K562 (cell line): ENCODE results near the gene ZC3H12A. TPM values are rescaled to one million over a fixed set of nuclear protein-coding genes. Genes with fewer than 3 reads are reported as not detected.

Source experiments
- CHD4 ChIP-seq: fragments of 200-600 bp; sonication (generic); IDR thresholded peaks from 3 replicates; pipeline ENCODE4 v1.6.1; 2012; ENCODE audit warnings: low read depth, mild to moderate bottlenecking, mixed read lengths, low read length, inconsistent platforms; ENCODE audit not compliant: insufficient read depth, insufficient replicate concordance, poor library complexity, severe bottlenecking
- ELF2 ChIP-seq: fragments of 250-450 bp; sonication (Bioruptor Pico); IDR thresholded peaks from 2 replicates; pipeline ENCODE4 v1.5.0; 2021; ENCODE audit warnings: mild to moderate bottlenecking
- ERF ChIP-seq: fragments of 450-650 bp; formaldehyde crosslinking; IDR thresholded peaks from 2 replicates; pipeline ENCODE4 v1.4.0; 2020; ENCODE audit warnings: mild to moderate bottlenecking, mixed read lengths
- EZH2 ChIP-seq: IDR thresholded peaks from 2 replicates; pipeline ENCODE4 v1.6.1; 2012; ENCODE audit warnings: low read depth, mild to moderate bottlenecking, inconsistent platforms, low read length, borderline replicate concordance
- GABPA ChIP-seq: fragments of 200-800 bp; sonication (Bioruptor generic); conservative IDR thresholded peaks from 2 replicates; pipeline ENCODE4 v1.6.1; 2016; ENCODE audit warnings: low read depth, missing genetic modification characterization, missing compliant biosample characterization
- GATA2 ChIP-seq: sonication (generic); formaldehyde crosslinking; IDR thresholded peaks from 2 replicates; pipeline ENCODE4 v1.4.0; 2020; ENCODE audit warnings: mild to moderate bottlenecking, missing genetic modification reagents
- GATAD2B ChIP-seq: fragments of 450-650 bp; IDR thresholded peaks from 2 replicates; pipeline ENCODE4 v1.6.1; 2017; ENCODE audit warnings: mild to moderate bottlenecking, borderline replicate concordance
- GTF2A2 ChIP-seq: IDR thresholded peaks from 2 replicates; pipeline ENCODE4 v1.6.1; 2016; ENCODE audit warnings: mild to moderate bottlenecking, missing genetic modification characterization, missing compliant biosample characterization
- JUNB ChIP-seq: fragments of 450-650 bp; formaldehyde crosslinking; conservative IDR thresholded peaks from 2 replicates; pipeline ENCODE4 v1.4.0; 2020; ENCODE audit warnings: mild to moderate bottlenecking
- NFYB ChIP-seq: IDR thresholded peaks from 2 replicates; pipeline ENCODE4 v1.6.1; 2011; ENCODE audit warnings: mild to moderate bottlenecking, moderate library complexity; ENCODE audit not compliant: insufficient read length; ENCODE audit errors: extremely low read depth
- RBM25 ChIP-seq: fragments of 200-400 bp; formaldehyde crosslinking; IDR thresholded peaks from 2 replicates; pipeline ENCODE4 v1.6.1; 2018; ENCODE audit warnings: low read length, low read depth, moderate library complexity; ENCODE audit not compliant: severe bottlenecking
- YY1 ChIP-seq, 3 experiments: IDR thresholded peaks; 2 replicates each; pipeline ENCODE4 v1.6.1; 2011; ENCODE audit warnings: low read length in 2 of 3, mild to moderate bottlenecking in 2 of 3, moderate library complexity in 2 of 3, borderline replicate concordance in 1 of 3, control low read depth in 1 of 3, low read depth in 1 of 3; ENCODE audit not compliant: insufficient read depth in 3 of 3, insufficient replicate concordance in 2 of 3, control insufficient read depth in 1 of 3, insufficient read length in 1 of 3; ENCODE audit errors: extremely low read depth in 1 of 3
- ZNF140 ChIP-seq: fragments of 250-450 bp; sonication (Bioruptor Pico); IDR thresholded peaks from 2 replicates; pipeline ENCODE4 v1.8.0; 2021; ENCODE audit warnings: moderate library complexity, mild to moderate bottlenecking, inconsistent platforms
- ZNF165 ChIP-seq: fragments of 250-450 bp; sonication (Bioruptor Pico); IDR thresholded peaks from 2 replicates; pipeline ENCODE4 v1.4.0; 2020; ENCODE audit warnings: borderline replicate concordance
- ZNF217 ChIP-seq: sonication (generic); formaldehyde crosslinking; IDR thresholded peaks from 2 replicates; pipeline ENCODE4 v1.8.0; 2022; ENCODE audit warnings: mild to moderate bottlenecking, missing genetic modification reagents
- ZNF263 ChIP-seq: sonication (generic); formaldehyde crosslinking; IDR thresholded peaks from 2 replicates; pipeline ENCODE4 v1.8.0; 2022; ENCODE audit warnings: mild to moderate bottlenecking, missing genetic modification reagents, borderline replicate concordance
- ZNF695 ChIP-seq: fragments of 450-650 bp; formaldehyde crosslinking; IDR thresholded peaks from 2 replicates; pipeline ENCODE4 v1.4.0; 2020; ENCODE audit warnings: mild to moderate bottlenecking, moderate library complexity
- ZNF76 ChIP-seq: fragments of 250-450 bp; sonication (Bioruptor Pico); IDR thresholded peaks from 2 replicates; pipeline ENCODE4 v1.4.0; 2020; ENCODE audit warnings: mild to moderate bottlenecking, moderate library complexity, borderline replicate concordance
- ZNF778 ChIP-seq: fragments of 450-650 bp; formaldehyde crosslinking; IDR thresholded peaks from 2 replicates; pipeline ENCODE4 v1.4.0; 2020; ENCODE audit warnings: mild to moderate bottlenecking, moderate library complexity
- polyA plus RNA-seq, 8 experiments: library from polyadenylated mRNA; depleted of rRNA in 4 of 8; stranded (reverse) in 5 of 8; unstranded in 3 of 8; fragments of >200 nt; fragmentation: Nextera tagmentation in 2 of 8; fragmentation: Illumina TruSeq in 1 of 8; extraction: Ambion mirVana in 2 of 8; extraction: Trizol in 1 of 8; gene quantifications; 2 replicates each; pipeline versions ENCODE4 v1.2.1 to v1.2.3, GENCODE V29; 2011 to 2014; ENCODE audit warnings: inconsistent platforms in 1 of 8, missing spikeins in 1 of 8
- total RNA-seq, 7 experiments: library from RNA; depleted of rRNA in 6 of 7; stranded (reverse); fragments of >200 nt in 6 of 7; fragmentation: Illumina TruSeq in 2 of 7; extraction: Trizol in 2 of 7; gene quantifications; 2 replicates each; pipeline versions ENCODE4 v1.2.1 to v1.2.3, GENCODE V29; 2011 to 2021; ENCODE audit warnings: low replicate concordance in 1 of 7
- TF ChIP-seq, protein P1 (sequence below): fragments of 250-450 bp; sonication (Bioruptor Pico); IDR thresholded peaks from 2 replicates; pipeline ENCODE4 v1.8.0; 2021; ENCODE audit warnings: moderate library complexity, mild to moderate bottlenecking, inconsistent platforms
- TF ChIP-seq, protein P2 (sequence below), 3 experiments: IDR thresholded peaks in 2 of 3; conservative IDR thresholded peaks in 1 of 3; 2 replicates each; pipeline ENCODE4 v1.5.1; 2011 to 2012; ENCODE audit warnings: low read length in 3 of 3, mild to moderate bottlenecking in 3 of 3, control low read depth in 2 of 3, improper control_type of control experiment in 1 of 3, inconsistent platforms in 1 of 3, low read depth in 1 of 3, mixed read lengths in 1 of 3, moderate library complexity in 1 of 3; ENCODE audit not compliant: insufficient read depth in 2 of 3

ZC3H12A gene
- total and polyA plus RNA-seq, 9 of the 15 experiments (the other 6 are each of a cell fraction or from before 2014, with no cell fraction given) = 0.14 to 9.4 (median 6.7) TPM

DNA sequence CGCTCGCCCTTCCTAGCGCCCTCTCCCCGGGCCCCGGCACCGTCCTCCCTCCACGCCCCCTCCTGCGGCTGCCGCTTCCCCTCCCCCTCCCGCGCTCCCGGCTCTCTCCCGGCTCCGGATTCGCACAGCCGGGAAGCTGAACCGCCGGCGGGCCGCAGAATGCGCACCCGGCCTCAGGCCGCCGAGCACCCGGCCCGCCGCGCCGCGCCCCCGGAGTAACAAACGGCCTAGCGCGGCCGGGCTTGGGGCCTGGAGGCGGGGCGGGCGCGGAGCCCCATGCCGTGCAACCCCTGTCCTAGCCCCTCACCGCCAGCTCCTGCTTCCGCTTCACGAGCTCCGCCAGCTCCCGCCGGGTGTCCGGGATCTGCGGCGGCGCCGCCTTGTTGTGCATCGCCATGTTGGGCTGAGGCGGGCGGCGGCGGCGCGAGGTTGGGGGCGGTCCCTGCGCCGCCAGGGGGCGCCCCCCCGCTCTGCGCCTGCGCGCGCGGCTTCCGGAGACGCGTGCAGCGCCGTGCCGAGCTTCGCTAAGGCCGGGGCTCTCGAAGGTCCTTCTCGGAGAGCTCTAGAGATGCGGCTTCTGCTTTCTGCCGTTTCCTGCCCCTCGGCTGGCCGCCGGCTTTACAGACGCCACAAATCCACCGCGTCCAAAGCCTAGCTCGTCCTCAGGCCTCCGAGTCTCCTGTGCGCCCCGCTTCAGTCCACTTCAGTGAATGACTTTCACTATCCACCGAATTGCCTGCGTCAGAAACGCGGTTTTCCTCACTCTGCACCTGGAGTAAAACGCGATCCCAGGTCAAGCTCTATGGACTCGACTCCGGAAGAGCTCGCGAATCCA lies 40.2 kb downstream of the ZC3H12A start, which contains the start of gene MEAF6 (continued):
- TF ChIP-seq YY1 (IDR thresholded peaks at IDR 0.05; ENCODE audit: borderline replicate concordance in 1 of 3, control insufficient read depth in 1 of 3, extremely low read depth in 1 of 3, insufficient read depth in 3 of 3, insufficient read length in 1 of 3, insufficient replicate concordance in 2 of 3, low read depth in 1 of 3, low read length in 2 of 3) (peak; percentile 70 to 97 (median 92)), ZNF76 (CRISPR knock-in tag) (no peak), JUNB (CRISPR knock-in tag) (no peak), GABPA (tag) (peak; percentile 65), GTF2A2 (0 out of 2 replicates have a peak, but pooled peaks have one; percentile 37), ZNF165 (peak; percentile 37; the same call in 1 of the 2 replicates), ERF (CRISPR knock-in tag) (no peak), EZH2 (no peak), GATAD2B (peak; percentile 97), ZNF263 (CRISPR knock-in tag) (peak; percentile 36; the same call in 1 of the 2 replicates), ZNF695 (CRISPR knock-in tag) (no peak), ZNF140 (CRISPR knock-in tag) (no peak), RBM25 (peak; percentile 35), GATA2 (no peak), ZNF217 (CRISPR knock-in tag) (no peak), CHD4 (no peak), NFYB (no peak), ELF2 (CRISPR knock-in tag) (peak; percentile 70; the same call in 1 of the 2 replicates), ZNF778 (CRISPR knock-in tag) (no peak)
- TF ChIP-seq, protein P1, sequence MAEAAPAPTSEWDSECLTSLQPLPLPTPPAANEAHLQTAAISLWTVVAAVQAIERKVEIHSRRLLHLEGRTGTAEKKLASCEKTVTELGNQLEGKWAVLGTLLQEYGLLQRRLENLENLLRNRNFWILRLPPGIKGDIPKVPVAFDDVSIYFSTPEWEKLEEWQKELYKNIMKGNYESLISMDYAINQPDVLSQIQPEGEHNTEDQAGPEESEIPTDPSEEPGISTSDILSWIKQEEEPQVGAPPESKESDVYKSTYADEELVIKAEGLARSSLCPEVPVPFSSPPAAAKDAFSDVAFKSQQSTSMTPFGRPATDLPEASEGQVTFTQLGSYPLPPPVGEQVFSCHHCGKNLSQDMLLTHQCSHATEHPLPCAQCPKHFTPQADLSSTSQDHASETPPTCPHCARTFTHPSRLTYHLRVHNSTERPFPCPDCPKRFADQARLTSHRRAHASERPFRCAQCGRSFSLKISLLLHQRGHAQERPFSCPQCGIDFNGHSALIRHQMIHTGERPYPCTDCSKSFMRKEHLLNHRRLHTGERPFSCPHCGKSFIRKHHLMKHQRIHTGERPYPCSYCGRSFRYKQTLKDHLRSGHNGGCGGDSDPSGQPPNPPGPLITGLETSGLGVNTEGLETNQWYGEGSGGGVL (CRISPR knock-in tag) = no peak
- TF ChIP-seq, protein P2, sequence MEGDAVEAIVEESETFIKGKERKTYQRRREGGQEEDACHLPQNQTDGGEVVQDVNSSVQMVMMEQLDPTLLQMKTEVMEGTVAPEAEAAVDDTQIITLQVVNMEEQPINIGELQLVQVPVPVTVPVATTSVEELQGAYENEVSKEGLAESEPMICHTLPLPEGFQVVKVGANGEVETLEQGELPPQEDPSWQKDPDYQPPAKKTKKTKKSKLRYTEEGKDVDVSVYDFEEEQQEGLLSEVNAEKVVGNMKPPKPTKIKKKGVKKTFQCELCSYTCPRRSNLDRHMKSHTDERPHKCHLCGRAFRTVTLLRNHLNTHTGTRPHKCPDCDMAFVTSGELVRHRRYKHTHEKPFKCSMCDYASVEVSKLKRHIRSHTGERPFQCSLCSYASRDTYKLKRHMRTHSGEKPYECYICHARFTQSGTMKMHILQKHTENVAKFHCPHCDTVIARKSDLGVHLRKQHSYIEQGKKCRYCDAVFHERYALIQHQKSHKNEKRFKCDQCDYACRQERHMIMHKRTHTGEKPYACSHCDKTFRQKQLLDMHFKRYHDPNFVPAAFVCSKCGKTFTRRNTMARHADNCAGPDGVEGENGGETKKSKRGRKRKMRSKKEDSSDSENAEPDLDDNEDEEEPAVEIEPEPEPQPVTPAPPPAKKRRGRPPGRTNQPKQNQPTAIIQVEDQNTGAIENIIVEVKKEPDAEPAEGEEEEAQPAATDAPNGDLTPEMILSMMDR (IDR thresholded peaks at IDR 0.05 in 2 of 3, conservative IDR thresholded peaks at IDR 0.05 in 1 of 3; ENCODE audit: insufficient read depth in 2 of 3, low read depth in 1 of 3, low read length in 3 of 3) = peak; percentile 67 to 88 (median 78)
